Liver (tissue), 3 donors: ENCODE measurements around the gene SMAD6.

Experiments
- ATF3 ChIP-seq: IDR thresholded peaks from 2 replicates; pipeline ENCODE4 v1.6.1; 2016; ENCODE audit warnings: antibody characterized with exemption
- CTCF ChIP-seq: fragments of 150-350 bp; IDR thresholded peaks from 2 replicates; pipeline ENCODE4 v1.5.1; 2017; ENCODE audit warnings: improper control_type of control experiment, low read depth, low read length; ENCODE audit not compliant: missing input control
- EGR1 ChIP-seq, 2 donors: IDR thresholded peaks; 2 replicates each; pipeline ENCODE4 v1.6.1; 2016 to 2018; ENCODE audit warnings: antibody characterized with exemption in 2 of 2, low read depth in 2 of 2
- FOXA1 ChIP-seq: IDR thresholded peaks from 2 replicates; pipeline ENCODE4 v1.6.1; 2016; ENCODE audit warnings: antibody characterized with exemption
- GABPA ChIP-seq, 2 donors: IDR thresholded peaks in 1 of 2; conservative IDR thresholded peaks in 1 of 2; 2 replicates each; pipeline ENCODE4 v1.6.1; 2016; ENCODE audit warnings: antibody characterized with exemption in 2 of 2, mild to moderate bottlenecking in 1 of 2, moderate library complexity in 1 of 2
- JUND ChIP-seq, 2 donors: IDR thresholded peaks; 2 replicates each; pipeline ENCODE4 v1.6.1; 2016; ENCODE audit warnings: antibody characterized with exemption in 2 of 2
- RAD21 ChIP-seq, 2 donors: IDR thresholded peaks; 2 replicates each; pipeline ENCODE4 v1.6.1; 2016; ENCODE audit warnings: antibody characterized with exemption in 2 of 2, mild to moderate bottlenecking in 2 of 2
- REST ChIP-seq: IDR thresholded peaks from 2 replicates; pipeline ENCODE4 v1.6.1; 2016; ENCODE audit warnings: antibody characterized with exemption, mild to moderate bottlenecking
- RXRA ChIP-seq, 2 donors: IDR thresholded peaks; 2 replicates each; pipeline ENCODE4 v1.6.1; 2017 to 2018; ENCODE audit warnings: antibody characterized with exemption in 2 of 2, mild to moderate bottlenecking in 1 of 2
- SP1 ChIP-seq: IDR thresholded peaks from 2 replicates; pipeline ENCODE4 v1.6.1; 2018; ENCODE audit warnings: antibody characterized with exemption, mild to moderate bottlenecking
- YY1 ChIP-seq: IDR thresholded peaks from 2 replicates; pipeline ENCODE4 v1.6.1; 2016; ENCODE audit warnings: antibody characterized with exemption, mild to moderate bottlenecking
- ZBTB33 ChIP-seq: IDR thresholded peaks from 2 replicates; pipeline ENCODE4 v1.6.1; 2016; ENCODE audit warnings: antibody characterized with exemption
- donor health status: healthy.
- donor health status: healthy.

- TF ChIP-seq CTCF (no peak), ATF3 (no peak), RXRA (IDR thresholded peaks at IDR 0.05) (no peak), EGR1 (IDR thresholded peaks at IDR 0.05; ENCODE audit: low read depth in 2 of 2) (no peak), REST (no peak), JUND (IDR thresholded peaks at IDR 0.05) (no peak), RAD21 (IDR thresholded peaks at IDR 0.05) (no peak), ZBTB33 (no peak), YY1 (no peak), FOXA1 (no peak), SP1 (no peak), GABPA (IDR thresholded peaks at IDR 0.05 in 1 of 2, conservative IDR thresholded peaks at IDR 0.05 in 1 of 2) (no peak)
Measured at GRCh38 chr15:66773129-66773873, 71.3 kb downstream of the SMAD6 start.
